ENCODE data around the gene OTOL1.

Gene OTOL1

DNA sequence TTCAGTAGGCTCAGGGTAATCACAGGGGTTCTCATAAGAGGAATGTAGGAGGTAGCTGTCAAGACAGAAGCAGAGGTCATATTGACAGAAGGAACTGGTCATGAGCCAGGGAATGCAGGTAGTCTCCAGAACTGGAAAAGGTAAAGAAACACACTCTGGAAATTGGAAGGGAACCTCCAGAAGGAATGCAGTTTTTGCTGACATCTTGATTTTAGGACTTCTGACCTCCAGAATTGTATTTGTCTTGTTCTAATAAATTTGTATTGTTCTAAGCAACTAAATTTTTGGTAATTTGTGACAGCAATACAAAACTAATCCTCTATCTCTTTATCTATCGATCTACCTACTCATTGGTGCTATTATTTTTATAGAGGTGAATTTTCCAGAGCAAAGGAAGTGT is 49.2 kb downstream of the OTOL1 start:
- DNase-seq (ENCODE audit: low read depth), result no peak

DNA sequence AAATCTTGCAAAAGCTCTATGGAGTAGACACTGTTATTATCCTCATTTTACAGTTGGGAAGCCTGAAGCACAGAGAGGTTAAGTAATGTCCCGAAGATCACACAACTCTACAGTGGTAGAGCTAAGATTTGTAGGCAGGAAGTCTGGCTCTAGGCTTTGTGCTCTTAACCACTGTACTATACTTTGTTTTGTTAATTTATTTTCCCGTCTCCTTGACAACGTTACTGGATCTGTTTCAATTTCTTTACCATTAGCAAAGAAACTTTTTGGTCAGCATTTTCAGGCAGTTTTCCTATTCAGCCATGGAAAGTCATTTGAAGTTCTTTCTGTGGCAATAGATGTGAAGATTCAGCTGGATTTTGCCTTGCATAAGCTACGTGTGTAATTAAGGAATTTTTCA is 51.7 kb downstream of the OTOL1 start:
- no peak for DNase-seq (ENCODE audit: low read depth)

DNA sequence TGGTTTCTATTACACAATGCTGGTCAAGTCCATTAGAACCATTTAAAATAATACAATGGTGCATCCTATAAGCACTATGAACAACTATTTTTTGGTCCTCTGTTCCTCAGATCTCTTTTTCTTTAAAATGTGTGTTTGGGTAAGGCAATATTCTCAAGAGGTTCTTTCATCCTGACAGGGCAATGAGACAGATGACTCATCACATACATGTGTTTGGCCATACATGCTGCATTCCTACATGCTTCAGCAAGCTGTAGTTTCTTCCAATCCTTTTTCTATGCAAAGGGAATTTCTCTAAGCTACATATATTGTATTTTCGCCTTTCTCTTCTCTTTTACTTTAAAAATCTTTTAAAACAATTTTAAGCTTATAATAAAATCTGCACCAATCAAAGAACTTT is 52.7 kb downstream of the OTOL1 start:
- DNase-seq (ENCODE audit: low read depth), result no peak

DNA sequence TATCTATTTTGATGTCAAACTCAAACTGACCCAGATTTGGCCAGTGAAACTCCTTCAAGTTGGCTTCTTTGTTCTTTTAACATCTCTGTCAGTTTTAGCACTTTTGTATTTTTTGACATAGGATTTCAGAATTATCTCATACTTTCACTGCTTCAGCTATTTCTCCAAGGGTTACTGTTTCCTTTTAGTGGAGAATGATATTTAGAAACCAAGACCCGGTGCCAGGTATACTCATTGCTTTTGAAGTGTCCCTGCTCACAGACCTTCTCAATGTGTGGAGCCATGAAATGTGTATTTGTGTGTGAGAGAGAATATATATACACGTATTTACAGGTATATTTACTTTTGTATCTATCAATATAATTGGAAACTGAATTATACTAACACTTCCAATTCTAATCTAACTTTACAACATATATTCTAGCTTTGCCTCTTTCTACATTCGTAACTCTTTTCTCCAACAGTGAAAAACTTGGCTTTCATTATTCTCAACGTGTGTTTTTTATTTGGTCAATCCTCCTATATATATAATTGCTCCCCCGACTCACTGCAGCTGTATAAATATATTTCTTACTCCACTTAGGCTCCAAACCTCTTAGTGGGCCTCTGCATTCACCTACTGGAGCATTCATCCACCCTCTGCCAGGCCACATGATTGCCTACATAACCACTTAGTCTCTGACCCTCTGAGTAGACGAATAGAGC is 54.0 kb downstream of the OTOL1 start:
- DNase-seq (ENCODE audit: low read depth), result no peak

DNA sequence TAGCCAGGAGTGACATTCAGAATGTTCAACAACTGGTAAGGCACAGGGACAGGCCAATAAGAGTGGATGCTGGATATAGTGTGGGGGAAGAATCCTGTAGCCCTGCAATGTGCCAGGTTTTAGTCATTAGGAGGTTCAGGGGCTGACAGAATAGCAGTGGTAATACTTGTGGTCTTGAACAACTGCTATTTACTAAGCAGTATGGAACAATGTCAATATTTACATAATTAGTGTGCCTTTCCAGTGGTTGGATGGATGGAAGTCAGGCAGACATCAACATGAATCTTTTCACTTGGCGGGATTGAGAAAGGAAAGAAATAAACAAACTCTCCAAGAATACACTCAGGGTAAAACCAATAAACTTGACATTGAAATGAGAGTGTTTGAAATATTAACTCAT is 55.1 kb downstream of the OTOL1 start:
- DNase-seq (ENCODE audit: low read depth), result no peak

DNA sequence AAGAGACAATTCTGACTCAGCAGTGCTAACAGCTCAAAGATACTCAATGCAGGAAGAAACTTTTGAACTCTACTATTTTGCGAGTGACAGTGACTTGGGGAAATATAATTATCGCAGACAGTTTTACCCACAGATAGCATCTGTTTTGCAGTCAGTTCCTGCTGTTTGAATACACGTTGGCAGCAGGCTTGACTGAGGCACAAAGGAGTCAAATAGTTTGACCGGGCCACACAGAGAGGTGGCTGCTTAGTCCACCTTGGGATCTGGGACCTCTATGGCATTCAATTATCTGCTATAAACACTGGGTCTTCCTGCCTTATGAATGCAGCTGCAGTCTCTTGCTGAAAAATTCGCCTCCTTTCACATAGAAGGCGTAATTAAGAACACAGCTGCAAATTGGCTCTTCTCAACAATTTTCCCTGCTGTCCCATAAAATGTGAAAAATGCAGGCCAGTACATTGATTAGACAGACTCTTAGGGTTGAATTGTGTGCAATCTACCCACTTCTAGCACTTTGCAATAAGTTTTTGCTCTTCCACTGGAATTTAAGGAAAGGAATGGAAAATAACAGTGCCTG is 56.5 kb downstream of the OTOL1 start:
- DNase-seq (ENCODE audit: low read depth), result no peak
